Kidney tubule cell (primary cell): Measurements from ENCODE around the gene MAST4.
"Not testable (repeated sequence)": the region's sequence is repeated elsewhere in the genome, so short reads cannot be mapped to it uniquely, and the experiment has no call there.

ENCODE experiments used
- DNase-seq: peaks from one replicate; pipeline ENCODE4 v3.0.0-alpha.2; 2018; ENCODE audit warnings: low spot score

The MAST4 gene

GRCh38 chr5:66810848-66811261 lies 214.7 kb downstream of the MAST4 start:
- DNase-seq: peak; percentile 14

DNA sequence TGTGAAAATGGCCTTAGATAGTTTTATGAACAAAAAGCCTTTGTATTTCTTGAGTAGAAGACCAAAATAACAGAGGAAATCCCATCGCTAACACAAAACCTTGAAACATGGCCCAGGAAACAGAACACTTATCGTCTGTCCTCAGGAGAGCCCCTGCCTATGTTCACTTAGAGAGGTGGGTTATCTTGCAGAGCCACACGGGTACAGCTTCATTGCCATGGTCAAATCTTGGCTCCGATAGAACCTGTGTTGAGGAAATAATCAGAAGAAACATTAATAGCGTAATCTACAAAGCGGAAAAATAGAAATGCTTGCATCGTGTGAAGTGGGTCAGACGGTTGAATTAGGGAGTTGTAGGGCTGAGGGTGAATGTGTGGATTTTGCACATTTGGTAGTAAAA lies 216.1 kb downstream of the MAST4 start:
- no peak for DNase-seq

DNA sequence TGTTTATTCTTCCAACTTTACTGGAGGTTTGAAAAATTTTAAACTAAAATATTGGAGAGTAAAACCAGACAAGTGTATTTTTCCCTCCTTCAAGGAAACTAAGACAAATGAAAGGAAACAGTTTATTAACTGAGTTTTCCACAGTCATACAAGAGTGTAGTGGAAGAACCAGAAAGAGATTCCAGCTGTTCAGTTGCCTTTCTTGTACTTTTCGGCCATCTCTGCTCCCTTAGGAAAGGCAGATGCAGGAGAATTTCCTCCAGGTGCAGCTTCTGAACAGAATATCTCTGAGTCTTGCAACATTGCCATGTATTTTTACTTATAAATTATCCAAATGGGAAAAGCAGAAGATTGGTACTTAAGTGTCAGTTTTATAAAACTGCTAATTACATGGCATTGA lies 217.1 kb downstream of the MAST4 start:
- DNase-seq: no peak

GRCh38 chr5:66814146-66814991 lies 218.2 kb downstream of the MAST4 start:
- peak; percentile 58 for DNase-seq

- no peak for DNase-seq
These were observed 222.2 kb downstream of the MAST4 start for GRCh38 chr5:66818304-66818934.

DNA sequence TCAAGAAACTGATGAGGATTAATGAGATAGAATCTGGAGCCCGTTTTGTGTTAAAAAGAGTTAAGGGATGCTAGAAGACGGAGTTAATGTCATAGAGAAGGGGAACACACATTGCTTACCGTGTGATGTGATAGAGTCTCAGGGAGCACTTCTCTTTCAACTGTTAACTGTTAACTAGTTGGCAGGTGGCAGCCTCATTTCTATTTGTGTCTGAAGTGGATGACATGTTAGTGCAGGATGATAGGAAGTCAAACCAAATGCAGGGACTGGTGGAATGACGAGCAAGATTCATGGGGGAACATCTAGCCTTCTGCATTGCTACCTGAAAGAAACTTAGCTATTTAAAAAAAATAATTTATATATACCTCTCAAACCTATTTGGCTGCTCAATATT lies 222.7 kb downstream of the MAST4 start:
- DNase-seq: no peak

- DNase-seq: no peak
These were observed 224.5 kb downstream of the MAST4 start for GRCh38 chr5:66820630-66821207.

GRCh38 chr5:66821688-66822429 lies 225.7 kb downstream of the MAST4 start:
- peak; percentile 2 for DNase-seq

DNA sequence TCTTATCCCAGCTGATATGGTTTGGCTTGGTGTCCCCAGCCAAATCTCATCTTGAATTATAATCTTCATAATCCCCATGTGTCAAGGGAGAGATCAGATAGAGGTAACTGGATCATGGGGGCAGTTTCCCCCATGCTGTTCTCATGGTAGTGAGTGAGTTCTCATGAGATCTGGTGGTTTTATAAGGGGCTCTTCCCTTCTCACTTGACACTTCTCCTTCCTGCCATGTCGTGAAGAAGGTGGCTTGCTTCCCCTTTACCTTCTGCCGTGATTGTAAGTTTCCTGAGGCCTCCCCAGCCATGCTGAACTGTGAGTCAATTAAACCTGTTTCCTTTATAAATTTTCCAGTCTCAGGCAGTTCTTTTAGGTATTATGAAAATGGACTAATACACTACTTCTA lies 226.7 kb downstream of the MAST4 start:
- DNase-seq: not testable (repeated sequence)

DNA sequence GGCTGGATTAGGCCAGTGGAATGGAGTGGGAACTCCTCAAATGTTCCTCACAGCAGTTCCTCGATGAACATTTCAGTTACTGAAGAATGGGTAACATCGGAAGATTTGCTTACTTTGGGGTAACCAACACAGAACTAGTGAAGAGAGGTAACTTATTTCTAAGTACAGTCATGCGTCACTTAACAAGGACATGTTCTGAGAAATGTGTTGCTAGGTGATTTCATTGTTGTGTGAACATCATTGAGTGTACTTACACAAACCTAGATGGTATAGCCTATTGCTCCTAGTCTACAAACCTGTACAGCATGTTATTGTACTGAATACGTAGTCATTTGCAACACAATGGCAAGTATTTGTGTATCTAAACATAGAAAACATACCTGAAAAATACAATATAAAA lies 228.3 kb downstream of the MAST4 start:
- no peak for DNase-seq

GRCh38 chr5:66826263-66826662 lies 230.1 kb downstream of the MAST4 start:
- DNase-seq: no peak

- DNase-seq: no peak
These were observed 230.5 kb downstream of the MAST4 start for GRCh38 chr5:66826696-66827095.

GRCh38 chr5:66828046-66828547 lies 231.9 kb downstream of the MAST4 start:
- peak; percentile 39 for DNase-seq

- DNase-seq: peak; percentile 76
These were observed 232.6 kb downstream of the MAST4 start for GRCh38 chr5:66828548-66829357.

- DNase-seq: no peak
These were observed 233.1 kb downstream of the MAST4 start for GRCh38 chr5:66829358-66829674.

DNA sequence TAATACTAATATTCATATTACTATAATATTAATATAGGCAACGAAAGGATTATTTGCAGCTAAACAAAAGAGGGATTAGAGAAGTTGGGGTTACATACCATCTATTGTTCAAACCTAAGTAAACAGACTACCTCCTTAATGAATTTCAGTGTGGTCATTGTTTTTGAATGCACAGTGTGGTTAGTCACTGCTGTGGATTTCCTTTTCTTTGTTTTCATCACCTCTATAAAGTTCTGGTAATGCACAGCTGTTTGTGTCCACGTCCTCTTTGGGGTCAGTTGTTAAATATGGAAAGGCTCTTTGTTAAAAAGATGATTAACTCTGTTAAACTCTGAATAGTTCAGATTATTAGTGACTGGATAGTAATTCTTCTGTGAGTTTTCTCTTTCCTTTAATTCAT lies 233.6 kb downstream of the MAST4 start:
- peak; percentile 69 for DNase-seq

GRCh38 chr5:66830636-66831035 lies 234.4 kb downstream of the MAST4 start:
- peak; percentile 11 for DNase-seq

DNA sequence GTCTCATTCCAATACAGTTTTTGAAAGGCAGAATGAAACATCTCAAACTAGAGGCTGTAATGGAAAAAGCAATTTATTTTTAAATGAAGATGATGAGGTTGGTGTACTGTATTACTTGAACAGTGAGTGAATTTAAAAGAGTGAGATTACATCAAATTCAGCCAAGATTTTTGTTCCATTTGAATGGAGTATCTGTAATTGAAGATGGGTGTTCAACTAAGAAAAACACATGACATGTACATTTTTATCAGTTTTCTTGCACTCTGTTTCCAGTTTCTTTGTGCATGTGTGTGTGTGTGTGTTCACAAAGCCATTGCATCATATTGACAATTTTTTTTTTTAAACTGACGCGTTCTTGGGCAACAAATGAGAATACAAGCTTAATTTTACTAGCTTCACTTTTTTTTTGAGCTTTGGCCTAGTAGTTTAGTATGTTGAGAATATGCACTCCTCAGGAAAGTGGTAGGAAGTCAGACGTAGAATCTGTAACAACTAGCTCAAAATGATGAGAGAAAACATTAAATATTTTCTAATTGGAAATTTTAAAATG lies 243.5 kb downstream of the MAST4 start:
- no peak for DNase-seq

- DNase-seq: peak; percentile 61
These were observed 244.4 kb downstream of the MAST4 start for GRCh38 chr5:66840511-66841013.

- DNase-seq: no peak
These were observed 245.1 kb downstream of the MAST4 start for GRCh38 chr5:66841264-66841663.

DNA sequence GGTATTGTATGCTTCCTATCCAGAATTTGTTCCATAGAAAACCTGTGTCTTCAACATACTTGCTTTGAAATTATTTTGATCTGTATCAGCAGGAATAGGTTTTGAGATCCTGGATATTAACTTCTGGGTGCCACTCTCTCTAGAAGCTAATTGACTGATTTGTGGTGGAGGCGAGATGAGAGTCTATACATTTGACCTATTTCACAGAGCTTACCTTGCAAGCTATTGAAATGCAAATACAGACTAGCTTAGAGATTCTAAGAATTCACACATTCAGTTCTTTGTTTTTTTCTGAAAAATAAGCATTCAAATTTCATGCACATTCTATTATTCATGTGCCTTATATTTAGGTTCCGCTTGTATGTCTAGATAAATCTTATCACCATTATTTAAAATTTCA lies 246.3 kb downstream of the MAST4 start:
- DNase-seq: no peak
